ENCODE results near the gene AEBP1.

- TF ChIP-seq CTCF (IDR thresholded peaks at IDR 0.05) = no peak
- no peak for TF ChIP-seq POLR2A (IDR thresholded peaks at IDR 0.05)
These were observed 32.6 kb downstream of the AEBP1 start for GRCh38 chr7:44136731-44137130.
